CD4-positive, CD25-positive, alpha-beta regulatory T cell (primary cell): ENCODE results near the gene PNPLA7. TPM values are rescaled to one million over a fixed set of nuclear protein-coding genes. Genes with fewer than 3 reads are reported as not detected.
A peak's percentile ranks its signal among the peaks of the same experiment; 100 is the strongest.

Experiments
- ATAC-seq, 2 donors: fragments of 150-1000 bp; cut with Tn5 transposase; one replicate each; pipeline ENCODE4 v1.10.0; 2021; ENCODE audit warnings: low read depth in 2 of 2, moderate number of reproducible peaks in 2 of 2, moderate library complexity in 1 of 2
- DNase-seq, 3 donors: peaks; one replicate each; pipeline versions ENCODE4 v3.0.0 to v3.0.0-alpha.2; 2012 to 2022; ENCODE audit warnings: mixed read lengths in 1 of 3
- H3K27ac ChIP-seq: one replicate; pipeline ENCODE4 v1.7.0; 2013; ENCODE audit warnings: mild to moderate bottlenecking, low read length; ENCODE audit not compliant: insufficient read depth, poor library complexity, severe bottlenecking
- H3K27me3 ChIP-seq: one replicate; pipeline ENCODE4 v1.7.0; 2013; ENCODE audit warnings: low read length; ENCODE audit not compliant: control insufficient read depth, insufficient read depth
- H3K36me3 ChIP-seq: one replicate; pipeline ENCODE4 v1.7.0; 2013; ENCODE audit warnings: mild to moderate bottlenecking, low read length, moderate library complexity; ENCODE audit not compliant: control insufficient read depth, insufficient read depth
- H3K4me1 ChIP-seq: 2 replicates; pipeline ENCODE4 v1.7.0; 2013; ENCODE audit warnings: mild to moderate bottlenecking, low read length; ENCODE audit not compliant: insufficient read depth, control insufficient read depth, poor library complexity, severe bottlenecking
- H3K4me3 ChIP-seq: one replicate; pipeline ENCODE4 v1.7.0; 2013; ENCODE audit warnings: low read depth, mild to moderate bottlenecking, low read length, moderate library complexity
- H3K9me3 ChIP-seq, 2 experiments: 1 replicate in 1 of 2; 2 replicates in 1 of 2; pipeline ENCODE4 v1.7.0; 2013; ENCODE audit warnings: low read length in 2 of 2, mild to moderate bottlenecking in 1 of 2, moderate library complexity in 1 of 2; ENCODE audit not compliant: control insufficient read depth in 2 of 2
- H3K27ac Mint-ChIP-seq, 3 donors: one replicate each; pipeline ENCODE4 v1.8.0; 2020 to 2022; ENCODE audit warnings: mild to moderate bottlenecking in 3 of 3, mixed read lengths in 3 of 3, moderate library complexity in 2 of 3
- H3K27me3 Mint-ChIP-seq: one replicate; pipeline ENCODE4 v1.8.0; 2022; ENCODE audit warnings: mild to moderate bottlenecking, mixed read lengths
- H3K36me3 Mint-ChIP-seq: one replicate; pipeline ENCODE4 v1.8.0; 2020; ENCODE audit warnings: mixed read lengths
- H3K4me1 Mint-ChIP-seq, 4 donors: one replicate each; pipeline ENCODE4 v1.8.0; 2020 to 2022; ENCODE audit warnings: mixed read lengths in 4 of 4, mild to moderate bottlenecking in 1 of 4
- H3K4me3 Mint-ChIP-seq, 4 donors: one replicate each; pipeline ENCODE4 v1.8.0; 2020 to 2022; ENCODE audit warnings: mild to moderate bottlenecking in 4 of 4, mixed read lengths in 4 of 4, moderate library complexity in 3 of 4
- H3K9me3 Mint-ChIP-seq, 7 donors: one replicate each; pipeline ENCODE4 v1.8.0; 2020 to 2022; ENCODE audit warnings: mixed read lengths in 7 of 7, mild to moderate bottlenecking in 3 of 7, moderate library complexity in 2 of 7
- polyA plus RNA-seq, 4 donors: library from polyadenylated mRNA; unstranded; fragments of 300-500 nt; fragmentation: Illumina TruSeq; gene quantifications; one replicate each; pipeline ENCODE4 v1.2.3, GENCODE V29; 2021
- total RNA-seq: library from RNA; stranded (reverse); gene quantifications from one replicate; pipeline ENCODE4 v1.2.3, GENCODE V29; 2022

PNPLA7 gene
- total and polyA plus RNA-seq, 5 donors from 2014 or later: 1.4 to 12.4 (median 1.8) TPM

GRCh38 chr9:137427454-137428310, 122.5 kb downstream of the PNPLA7 start:
- Histone ChIP-seq H3K4me3 (no peak overlapping the region), H3K27ac (no peak overlapping the region), H3K4me1 (peaks cover 10% of the 10 kb centered on the region), H3K27me3 (no peaks in the 10 kb centered on the region), H3K9me3 (no peaks in the 10 kb centered on the region), H3K36me3 (no peaks in the 10 kb centered on the region)
- H3K9me3 Mint-ChIP-seq: no peaks in the 10 kb centered on the region
- no peaks in the 10 kb centered on the region for H3K36me3 Mint-ChIP-seq
- peaks cover 0 to 9% (median 3%) of the 10 kb centered on the region in 4 donors for H3K4me1 Mint-ChIP-seq
- ATAC-seq (no peak), DNase-seq (no peak)
- peaks cover 4% of the 10 kb centered on the region for H3K27me3 Mint-ChIP-seq
- H3K4me3 Mint-ChIP-seq: no peak overlapping the region
- no peak overlapping the region for H3K27ac Mint-ChIP-seq

- peak overlapping the region in 2 of 4 donors; percentile 14 to 84 for H3K4me3 Mint-ChIP-seq
Observed at GRCh38 chr9:137426018-137426681, 124.1 kb downstream of the PNPLA7 start.

DNA sequence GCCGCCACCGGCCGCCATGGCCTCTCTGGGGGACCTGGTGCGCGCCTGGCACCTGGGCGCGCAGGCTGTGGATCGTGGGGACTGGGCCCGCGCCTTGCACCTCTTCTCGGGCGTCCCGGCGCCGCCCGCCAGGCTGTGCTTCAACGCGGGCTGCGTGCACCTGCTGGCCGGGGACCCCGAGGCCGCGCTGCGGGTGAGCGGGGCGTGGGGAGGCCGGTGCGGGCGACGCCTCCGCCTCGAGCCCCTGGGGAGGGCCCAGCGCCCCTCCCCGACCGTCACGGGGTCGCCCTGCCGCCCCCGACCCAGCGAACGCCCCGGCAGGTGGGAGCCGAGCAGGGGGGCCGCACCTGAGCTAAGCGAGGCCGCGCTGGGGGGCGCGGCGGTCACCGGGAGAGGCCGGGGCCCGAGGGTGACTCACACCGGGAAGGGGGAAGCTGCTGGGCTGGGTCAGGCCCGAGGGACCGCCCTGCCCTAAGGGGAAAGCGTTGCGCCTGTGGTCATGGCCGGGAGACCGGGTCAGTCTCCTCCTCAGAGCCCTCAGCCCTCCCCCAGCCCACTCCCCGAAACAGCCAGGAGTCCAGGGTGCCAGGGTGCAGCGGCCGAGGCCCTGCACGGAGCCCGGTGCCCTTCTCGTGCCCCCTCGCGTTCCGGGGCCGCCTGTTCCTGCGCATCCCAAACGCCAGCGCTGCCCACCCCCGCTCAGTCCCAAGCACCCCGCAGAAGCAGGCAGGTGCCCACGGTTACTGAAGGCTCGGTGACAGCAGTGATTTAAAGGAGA, 126.5 kb downstream of the PNPLA7 start:
- DNase-seq (no peak), ATAC-seq (peak in 1 of 2 donors; percentile 35)
- H3K27me3 Mint-ChIP-seq: peaks cover 4% of the 10 kb centered on the region
- Histone ChIP-seq H3K27me3 (no peaks in the 10 kb centered on the region), H3K9me3 (no peaks in the 10 kb centered on the region), H3K36me3 (no peaks in the 10 kb centered on the region), H3K4me3 (no peak overlapping the region), H3K27ac (peak overlapping the region; percentile 33), H3K4me1 (peaks cover 18% of the 10 kb centered on the region)
- peak overlapping the region in 2 of 3 donors; percentile 35 to 59 for H3K27ac Mint-ChIP-seq
- no peaks in the 10 kb centered on the region for H3K9me3 Mint-ChIP-seq
- peak overlapping the region; percentile 78 to 90 (median 80) for H3K4me3 Mint-ChIP-seq
- H3K36me3 Mint-ChIP-seq: no peaks in the 10 kb centered on the region
- H3K4me1 Mint-ChIP-seq: peaks cover 0 to 21% (median 12%) of the 10 kb centered on the region in 4 donors

More at GRCh38 chr9:137426018-137426681, 124.1 kb downstream of the PNPLA7 start:
- Mint-ChIP-seq H3K36me3 (no peaks in the 10 kb centered on the region), H3K27ac (no peak overlapping the region), H3K4me1 (peaks cover 0 to 17% (median 10%) of the 10 kb centered on the region in 4 donors), H3K27me3 (peaks cover 4% of the 10 kb centered on the region), H3K9me3 (no peaks in the 10 kb centered on the region)
- H3K9me3 ChIP-seq: no peaks in the 10 kb centered on the region
- ATAC-seq (no peak), DNase-seq (no peak)
- H3K27ac ChIP-seq: no peak overlapping the region
- no peaks in the 10 kb centered on the region for H3K27me3 ChIP-seq
- no peaks in the 10 kb centered on the region for H3K36me3 ChIP-seq
- H3K4me1 ChIP-seq: peaks cover 18% of the 10 kb centered on the region
- H3K4me3 ChIP-seq: no peak overlapping the region

- ATAC-seq: peak; percentile 89 to 94
- H3K27ac Mint-ChIP-seq: peak within 1 kb of the TSS; percentile 65 to 85 (median 78)
- peak within 1 kb of the TSS; percentile 66 for H3K4me3 ChIP-seq
- peaks cover 4% of the 10 kb centered on the region for H3K27me3 Mint-ChIP-seq
- no peaks in the 10 kb centered on the region for H3K36me3 Mint-ChIP-seq
- no peaks in the 10 kb centered on the region for H3K9me3 Mint-ChIP-seq
- H3K36me3 ChIP-seq: no peaks in the 10 kb centered on the region
- peak within 1 kb of the TSS; percentile 78 to 90 (median 88) for H3K4me3 Mint-ChIP-seq
- DNase-seq: peak; percentile 90 to 94 (median 91)
- peaks cover 0 to 21% (median 12%) of the 10 kb centered on the region in 4 donors for H3K4me1 Mint-ChIP-seq
- no peaks in the 10 kb centered on the region for H3K27me3 ChIP-seq
- H3K4me1 ChIP-seq: peaks cover 18% of the 10 kb centered on the region
- peak within 1 kb of the TSS; percentile 33 for H3K27ac ChIP-seq
- H3K9me3 ChIP-seq: no peaks in the 10 kb centered on the region
Observed at GRCh38 chr9:137422604-137423513, 127.3 kb downstream of the PNPLA7 start, which contains the start of the genes EXD3 and NOXA1. Gene EXD3, minus strand, starts transcription at chr9:137423162. Its CDS starts 27,805 bp downstream, at chr9:137395357. Gene NOXA1, plus strand, starts transcription at chr9:137423393. Its CDS starts 137 bp downstream, at chr9:137423530.

GRCh38 chr9:137421838-137422603, 128.2 kb downstream of the PNPLA7 start:
- no peak for DNase-seq
- no peaks in the 10 kb centered on the region for H3K9me3 Mint-ChIP-seq
- peaks cover 18% of the 10 kb centered on the region for H3K4me1 ChIP-seq
- no peaks in the 10 kb centered on the region for H3K27me3 ChIP-seq
- peaks cover 4% of the 10 kb centered on the region for H3K27me3 Mint-ChIP-seq
- peak overlapping the region; percentile 65 to 85 (median 78) for H3K27ac Mint-ChIP-seq
- peak overlapping the region; percentile 77 to 90 (median 88) for H3K4me3 Mint-ChIP-seq
- ATAC-seq: no peak
- no peak overlapping the region for H3K27ac ChIP-seq
- H3K4me3 ChIP-seq: peak overlapping the region; percentile 66
- peaks cover 0 to 21% (median 12%) of the 10 kb centered on the region in 4 donors for H3K4me1 Mint-ChIP-seq
- no peaks in the 10 kb centered on the region for H3K9me3 ChIP-seq
- no peaks in the 10 kb centered on the region for H3K36me3 Mint-ChIP-seq
- no peaks in the 10 kb centered on the region for H3K36me3 ChIP-seq

- ATAC-seq: no peak
- no peaks in the 10 kb centered on the region for H3K9me3 Mint-ChIP-seq
- no peaks in the 10 kb centered on the region for H3K36me3 Mint-ChIP-seq
- H3K4me1 ChIP-seq: peaks cover 6% of the 10 kb centered on the region
- no peaks in the 10 kb centered on the region for H3K36me3 ChIP-seq
- no peaks in the 10 kb centered on the region for H3K27me3 Mint-ChIP-seq
- H3K9me3 ChIP-seq: no peaks in the 10 kb centered on the region
- H3K27me3 ChIP-seq: no peaks in the 10 kb centered on the region
- H3K4me3 Mint-ChIP-seq: peak overlapping the region in 3 of 4 donors; percentile 50 to 77 (median 76)
- H3K27ac Mint-ChIP-seq: no peak overlapping the region
- peaks cover 0 to 27% (median 11%) of the 10 kb centered on the region in 4 donors for H3K4me1 Mint-ChIP-seq
- H3K4me3 ChIP-seq: no peak overlapping the region
- DNase-seq: no peak
- no peak overlapping the region for H3K27ac ChIP-seq
Observed at GRCh38 chr9:137417161-137418021, 132.8 kb downstream of the PNPLA7 start.
